ENCODE measurements around the gene LRMDA. TPM values are rescaled to one million over a fixed set of nuclear protein-coding genes. Genes with fewer than 3 reads are reported as not detected.

The LRMDA gene
- total RNA-seq, 5 donors from 2014 or later (not counting 1 experiment from before 2014, with no cell fraction given), result 0.30 to 1.2 TPM; not detected in 3

GRCh38 chr10:76085002-76085816 is 653.8 kb downstream of the LRMDA start:
- Mint-ChIP-seq H3K4me1 (peaks cover 0 to 3% (median 0%) of the 10 kb centered on the region in 3 donors), H3K27ac (no peak overlapping the region), H3K27me3 (peaks cover 4 to 6% of the 10 kb centered on the region in 2 donors), H3K9me3 (peaks cover 0 to 9% (median 0%) of the 10 kb centered on the region in 3 donors), H3K4me3 (no peak overlapping the region), H3K36me3 (no peaks in the 10 kb centered on the region)
- no peaks in the 10 kb centered on the region for H3K4me1 ChIP-seq (ENCODE audit: control insufficient read depth in 1 of 2, extremely low read depth in 1 of 2, insufficient read depth in 2 of 2, low read length in 2 of 2)
- no peaks in the 10 kb centered on the region for H3K36me3 ChIP-seq (ENCODE audit: control insufficient read depth in 2 of 2, extremely low read depth in 1 of 2, insufficient read depth in 1 of 2, low read length in 1 of 2)
- H3K27ac ChIP-seq (ENCODE audit: low read length), result no peak overlapping the region
- WGBS (ENCODE audit: insufficient coverage), result 60% methylated on average over 1 of the region's 8 CpGs
- peaks cover 0 to 2% of the 10 kb centered on the region in 2 experiments for H3K27me3 ChIP-seq (replicated peaks in 1 of 2; ENCODE audit: control insufficient read depth in 2 of 2, extremely low read depth in 1 of 2, insufficient read depth in 2 of 2, low read length in 1 of 2)
- no peak overlapping the region for H3K4me3 ChIP-seq (ENCODE audit: control insufficient read depth in 1 of 2, extremely low read depth in 1 of 2, low read length in 1 of 2)
- DNase-seq (no peak), ATAC-seq (replicated peaks in 1 of 4) (no peak)
- ChIA-PET POLR2A (no interaction called here), CTCF (no interaction called here)
- no peaks in the 10 kb centered on the region for H3K9me3 ChIP-seq

GRCh38 chr10:76085817-76086167 is 654.4 kb downstream of the LRMDA start:
- Histone ChIP-seq H3K4me3 (ENCODE audit: control insufficient read depth in 1 of 2, extremely low read depth in 1 of 2, low read length in 1 of 2) (no peak overlapping the region), H3K27me3 (replicated peaks in 1 of 2; ENCODE audit: control insufficient read depth in 2 of 2, extremely low read depth in 1 of 2, insufficient read depth in 2 of 2, low read length in 1 of 2) (peaks cover 0 to 2% of the 10 kb centered on the region in 2 experiments), H3K4me1 (ENCODE audit: control insufficient read depth in 1 of 2, extremely low read depth in 1 of 2, insufficient read depth in 2 of 2, low read length in 2 of 2) (no peaks in the 10 kb centered on the region), H3K27ac (ENCODE audit: low read length) (no peak overlapping the region), H3K36me3 (ENCODE audit: control insufficient read depth in 2 of 2, extremely low read depth in 1 of 2, insufficient read depth in 1 of 2, low read length in 1 of 2) (no peaks in the 10 kb centered on the region), H3K9me3 (no peaks in the 10 kb centered on the region)
- ChIA-PET POLR2A (no interaction called here), CTCF (no interaction called here)
- no peak for DNase-seq
- no peak overlapping the region for H3K27ac Mint-ChIP-seq
- H3K36me3 Mint-ChIP-seq, result no peaks in the 10 kb centered on the region
- WGBS (ENCODE audit: insufficient coverage), result 49% methylated on average over 3 of the region's 4 CpGs
- no peak overlapping the region for H3K4me3 Mint-ChIP-seq
- ATAC-seq (replicated peaks in 1 of 4), result no peak
- peaks cover 0 to 3% (median 0%) of the 10 kb centered on the region in 3 donors for H3K4me1 Mint-ChIP-seq
- H3K9me3 Mint-ChIP-seq, result peaks cover 0 to 13% (median 0%) of the 10 kb centered on the region in 3 donors
- peaks cover 4 to 6% of the 10 kb centered on the region in 2 donors for H3K27me3 Mint-ChIP-seq

- CTCF ChIA-PET, result no interaction called here
- Mint-ChIP-seq H3K27ac (no peak overlapping the region), H3K9me3 (peaks cover 0 to 13% (median 0%) of the 10 kb centered on the region in 3 donors), H3K4me1 (peaks cover 0 to 3% (median 0%) of the 10 kb centered on the region in 3 donors), H3K4me3 (no peak overlapping the region), H3K27me3 (peaks cover 4 to 6% of the 10 kb centered on the region in 2 donors), H3K36me3 (no peaks in the 10 kb centered on the region)
- 4% methylated on average over 4 of the region's 6 CpGs for WGBS (ENCODE audit: insufficient coverage)
- POLR2A ChIA-PET, result no interaction called here
- H3K4me1 ChIP-seq (ENCODE audit: control insufficient read depth in 1 of 2, extremely low read depth in 1 of 2, insufficient read depth in 2 of 2, low read length in 2 of 2), result no peaks in the 10 kb centered on the region
- no peak overlapping the region for H3K27ac ChIP-seq (ENCODE audit: low read length)
- peaks cover 0 to 2% of the 10 kb centered on the region in 2 experiments for H3K27me3 ChIP-seq (replicated peaks in 1 of 2; ENCODE audit: control insufficient read depth in 2 of 2, extremely low read depth in 1 of 2, insufficient read depth in 2 of 2, low read length in 1 of 2)
- no peak for DNase-seq
- H3K36me3 ChIP-seq (ENCODE audit: control insufficient read depth in 2 of 2, extremely low read depth in 1 of 2, insufficient read depth in 1 of 2, low read length in 1 of 2), result no peaks in the 10 kb centered on the region
- H3K4me3 ChIP-seq (ENCODE audit: control insufficient read depth in 1 of 2, extremely low read depth in 1 of 2, low read length in 1 of 2), result no peak overlapping the region
- ATAC-seq (replicated peaks in 1 of 4), result no peak
- no peaks in the 10 kb centered on the region for H3K9me3 ChIP-seq
Observed at GRCh38 chr10:76086170-76086760, 654.8 kb downstream of the LRMDA start.

GRCh38 chr10:76086761-76087639 is 655.6 kb downstream of the LRMDA start:
- H3K4me1 ChIP-seq (ENCODE audit: control insufficient read depth in 1 of 2, extremely low read depth in 1 of 2, insufficient read depth in 2 of 2, low read length in 2 of 2), result no peaks in the 10 kb centered on the region
- peaks cover 0 to 2% of the 10 kb centered on the region in 2 experiments for H3K27me3 ChIP-seq (replicated peaks in 1 of 2; ENCODE audit: control insufficient read depth in 2 of 2, extremely low read depth in 1 of 2, insufficient read depth in 2 of 2, low read length in 1 of 2)
- no peak overlapping the region for H3K4me3 Mint-ChIP-seq
- H3K27ac Mint-ChIP-seq, result no peak overlapping the region
- ATAC-seq (replicated peaks in 1 of 4) (no peak), DNase-seq (peak in 1 of 35 experiments; percentile 2)
- WGBS (ENCODE audit: insufficient coverage), result 23% methylated on average over 8 of the region's 9 CpGs
- peaks cover 0 to 3% (median 0%) of the 10 kb centered on the region in 3 donors for H3K4me1 Mint-ChIP-seq
- POLR2A ChIA-PET, result no interaction called here
- H3K27ac ChIP-seq (ENCODE audit: low read length), result no peak overlapping the region
- H3K27me3 Mint-ChIP-seq, result peaks cover 4 to 6% of the 10 kb centered on the region in 2 donors
- H3K36me3 ChIP-seq (ENCODE audit: control insufficient read depth in 2 of 2, extremely low read depth in 1 of 2, insufficient read depth in 1 of 2, low read length in 1 of 2), result no peaks in the 10 kb centered on the region
- H3K4me3 ChIP-seq (ENCODE audit: control insufficient read depth in 1 of 2, extremely low read depth in 1 of 2, low read length in 1 of 2), result no peak overlapping the region
- CTCF ChIA-PET, result no interaction called here
- no peaks in the 10 kb centered on the region for H3K36me3 Mint-ChIP-seq
- no peaks in the 10 kb centered on the region for H3K9me3 ChIP-seq
- peaks cover 0 to 13% (median 0%) of the 10 kb centered on the region in 3 donors for H3K9me3 Mint-ChIP-seq

GRCh38 chr10:76088008-76088407 is 656.6 kb downstream of the LRMDA start:
- peaks cover 0 to 2% of the 10 kb centered on the region in 2 experiments for H3K27me3 ChIP-seq (replicated peaks in 1 of 2; ENCODE audit: control insufficient read depth in 2 of 2, extremely low read depth in 1 of 2, insufficient read depth in 2 of 2, low read length in 1 of 2)
- peaks cover 0 to 3% (median 0%) of the 10 kb centered on the region in 3 donors for H3K4me1 Mint-ChIP-seq
- peaks cover 0 to 13% (median 0%) of the 10 kb centered on the region in 3 donors for H3K9me3 Mint-ChIP-seq
- DNase-seq, result no peak
- no peak overlapping the region for H3K4me3 ChIP-seq (ENCODE audit: control insufficient read depth in 1 of 2, extremely low read depth in 1 of 2, low read length in 1 of 2)
- no peak for ATAC-seq (replicated peaks in 1 of 4)
- no peak overlapping the region for H3K27ac Mint-ChIP-seq
- CTCF ChIA-PET, result no interaction called here
- H3K36me3 ChIP-seq (ENCODE audit: control insufficient read depth in 2 of 2, extremely low read depth in 1 of 2, insufficient read depth in 1 of 2, low read length in 1 of 2), result no peaks in the 10 kb centered on the region
- peaks cover 4 to 6% of the 10 kb centered on the region in 2 donors for H3K27me3 Mint-ChIP-seq
- H3K36me3 Mint-ChIP-seq, result no peaks in the 10 kb centered on the region
- H3K4me3 Mint-ChIP-seq, result no peak overlapping the region
- WGBS (ENCODE audit: insufficient coverage), result 77% methylated on average over 3 of the region's 4 CpGs
- H3K27ac ChIP-seq (ENCODE audit: low read length), result no peak overlapping the region
- POLR2A ChIA-PET, result no interaction called here
- no peaks in the 10 kb centered on the region for H3K4me1 ChIP-seq (ENCODE audit: control insufficient read depth in 1 of 2, extremely low read depth in 1 of 2, insufficient read depth in 2 of 2, low read length in 2 of 2)
- H3K9me3 ChIP-seq, result no peaks in the 10 kb centered on the region

- WGBS (ENCODE audit: insufficient coverage), result no CpG with 5 or more reads among the region's 3 CpGs
- DNase-seq (no peak), ATAC-seq (replicated peaks in 1 of 4) (no peak)
- Histone ChIP-seq H3K4me3 (ENCODE audit: control insufficient read depth in 1 of 2, extremely low read depth in 1 of 2, low read length in 1 of 2) (no peak overlapping the region), H3K27ac (ENCODE audit: low read length) (no peak overlapping the region), H3K27me3 (replicated peaks in 1 of 2; ENCODE audit: control insufficient read depth in 2 of 2, extremely low read depth in 1 of 2, insufficient read depth in 2 of 2, low read length in 1 of 2) (peaks cover 0 to 2% of the 10 kb centered on the region in 2 experiments), H3K9me3 (no peaks in the 10 kb centered on the region), H3K36me3 (ENCODE audit: control insufficient read depth in 2 of 2, extremely low read depth in 1 of 2, insufficient read depth in 1 of 2, low read length in 1 of 2) (no peaks in the 10 kb centered on the region), H3K4me1 (ENCODE audit: control insufficient read depth in 1 of 2, extremely low read depth in 1 of 2, insufficient read depth in 2 of 2, low read length in 2 of 2) (no peaks in the 10 kb centered on the region)
- Mint-ChIP-seq H3K4me1 (peaks cover 0 to 3% (median 0%) of the 10 kb centered on the region in 3 donors), H3K4me3 (no peak overlapping the region), H3K27ac (no peak overlapping the region), H3K27me3 (peaks cover 4 to 6% of the 10 kb centered on the region in 2 donors), H3K36me3 (no peaks in the 10 kb centered on the region), H3K9me3 (peaks cover 0 to 18% (median 0%) of the 10 kb centered on the region in 3 donors)
- POLR2A ChIA-PET, result no interaction called here
- CTCF ChIA-PET, result no interaction called here
Observed at GRCh38 chr10:76088980-76089379, 657.6 kb downstream of the LRMDA start.

Data from T-cell (primary cell).